NCI-H2196 (cell line): Measurements from ENCODE around the gene NHSL2.

ENCODE experiments used
- DNase-seq: peaks from one replicate; lab custom pipeline; 2025; ENCODE audit not compliant: unreplicated experiment; lab: John Stamatoyannopoulos, UW

The NHSL2 gene

DNA sequence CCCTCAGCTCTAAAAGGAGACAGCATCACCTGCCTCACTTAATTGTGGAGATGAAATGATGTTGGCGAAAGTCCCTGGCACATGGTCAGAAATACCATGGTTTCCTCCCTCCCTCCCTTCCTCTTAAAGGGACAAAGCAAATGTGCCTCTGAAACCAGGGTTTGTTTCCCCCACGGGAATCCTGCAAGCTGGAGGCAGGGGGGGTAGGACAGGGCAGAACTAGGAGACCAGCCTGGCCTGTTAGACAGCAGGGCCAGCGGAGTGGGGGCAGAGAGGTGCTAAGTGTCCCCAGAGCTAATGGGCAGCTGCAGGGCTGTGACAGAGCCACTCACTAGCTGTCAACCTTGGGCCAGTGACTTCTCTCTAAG is 215.4 kb downstream of the NHSL2 start:
- DNase-seq, result no peak

DNA sequence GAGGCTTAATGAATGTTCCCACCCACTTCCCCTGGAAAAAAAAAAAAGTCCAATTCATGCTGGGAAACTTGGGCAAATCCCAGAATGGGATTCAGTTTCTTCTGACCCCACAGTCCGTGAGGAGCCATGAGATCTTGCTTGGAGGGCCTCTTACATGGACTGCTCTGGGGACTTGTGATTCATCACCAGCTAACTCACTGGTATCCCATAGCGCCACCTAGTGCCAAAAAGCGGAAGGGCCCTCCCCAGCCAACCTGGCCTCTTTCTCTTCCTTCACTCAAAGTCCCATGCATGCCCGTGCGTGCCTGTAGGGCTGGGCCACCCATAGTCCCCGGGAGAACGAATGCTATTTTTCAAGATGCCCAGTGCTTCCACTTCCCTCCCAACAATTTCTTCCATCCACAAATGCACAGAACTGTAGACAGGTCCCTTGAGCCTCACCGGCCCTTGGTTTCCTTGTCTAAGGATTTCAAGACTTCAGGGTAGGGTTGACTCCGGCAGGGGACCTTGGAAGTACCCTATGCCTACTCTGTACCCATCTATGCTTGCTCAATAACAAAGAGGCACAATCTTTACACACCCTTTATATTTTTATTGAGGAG is 216.0 kb downstream of the NHSL2 start:
- peak; percentile 67 for DNase-seq

DNA sequence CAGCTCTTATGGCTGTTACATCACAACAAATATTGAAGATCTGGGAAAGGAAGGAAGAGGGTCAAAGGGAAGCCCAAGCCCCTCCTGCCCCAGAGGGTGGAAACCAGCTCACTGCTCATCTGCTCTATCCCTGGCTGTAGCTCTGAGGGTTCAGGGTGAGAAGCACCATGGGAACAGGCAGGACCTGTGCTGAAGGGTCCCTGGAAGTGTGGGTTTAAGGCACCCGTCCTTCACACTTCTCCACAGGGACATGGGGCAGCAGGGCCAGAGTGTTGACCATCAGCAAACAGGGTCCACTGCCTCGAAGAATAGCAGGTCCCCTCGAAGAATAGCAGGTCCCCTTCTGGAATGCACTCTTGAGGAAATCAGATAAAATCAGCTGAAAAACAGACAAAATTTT is 216.7 kb downstream of the NHSL2 start:
- DNase-seq, result no peak

DNA sequence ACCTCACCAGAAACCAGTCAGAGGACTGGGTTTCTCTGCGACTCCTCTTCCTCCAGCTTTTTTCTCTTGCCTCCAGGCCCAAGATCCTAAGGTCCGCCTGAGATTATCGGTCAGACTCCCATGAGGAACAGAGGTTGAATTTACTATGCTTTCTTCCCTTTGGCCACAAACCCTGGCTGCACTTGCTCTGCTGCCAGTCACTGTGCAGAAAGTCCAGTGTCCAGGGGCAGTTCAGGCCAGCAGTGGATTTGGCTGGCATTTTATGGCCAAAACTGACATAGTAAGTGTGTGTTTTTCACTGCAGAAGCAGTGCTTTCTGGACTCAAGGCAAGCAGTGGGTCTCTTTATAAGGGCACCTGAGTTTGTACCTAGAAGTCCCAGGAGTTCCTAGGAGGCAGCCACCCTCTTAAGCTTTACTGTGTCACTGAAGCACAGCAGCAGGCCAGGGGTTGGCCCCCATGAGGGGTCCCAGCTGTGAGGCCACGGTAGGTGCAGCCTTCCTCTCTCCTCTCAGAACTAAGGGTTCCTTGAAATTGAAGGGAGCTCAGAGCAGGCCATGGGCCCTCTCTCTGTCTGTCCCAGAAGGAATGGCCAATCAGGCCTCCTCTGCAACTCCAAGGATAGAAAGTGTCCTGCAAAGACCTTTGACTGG is 217.7 kb downstream of the NHSL2 start:
- no peak for DNase-seq

DNA sequence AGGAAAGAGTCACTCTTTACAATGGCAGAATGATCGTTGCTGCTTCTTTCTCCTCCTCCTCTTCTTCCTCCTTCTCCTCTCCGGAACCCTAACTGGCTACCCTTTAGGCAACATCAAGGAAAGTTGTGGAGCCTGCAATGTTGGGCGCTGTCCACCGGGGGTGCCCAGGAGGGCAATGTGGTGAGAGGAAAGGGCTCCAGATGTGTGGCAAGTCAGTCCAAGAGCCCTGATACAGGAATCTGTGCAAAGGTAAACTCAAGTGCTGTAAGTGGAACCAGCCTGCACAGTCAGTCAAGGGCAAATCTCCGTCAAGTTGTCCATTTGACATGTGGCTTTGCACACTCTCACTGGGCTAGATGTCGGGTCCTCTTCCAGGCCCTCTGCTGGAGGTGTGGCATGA is 218.2 kb downstream of the NHSL2 start:
- peak; percentile 17 for DNase-seq

DNA sequence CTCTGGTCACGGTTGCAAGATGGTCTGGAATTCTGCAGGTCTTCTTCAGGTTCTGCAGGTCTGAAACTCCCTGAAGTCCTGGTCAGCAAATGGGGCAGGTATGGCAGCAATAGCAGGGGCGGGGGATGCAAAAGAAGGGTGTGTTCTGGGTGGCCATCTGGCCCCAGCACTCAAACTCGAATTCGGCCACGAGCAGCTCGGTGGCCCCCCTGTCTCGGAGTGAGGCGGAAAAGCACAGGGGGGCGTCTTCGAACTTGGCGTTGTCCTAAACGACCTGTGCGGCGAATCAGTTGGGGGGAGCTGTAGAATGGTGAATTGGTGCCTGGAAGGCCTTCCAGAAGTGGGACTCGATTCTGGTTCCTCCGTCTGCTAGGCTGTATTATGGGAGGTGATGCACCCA is 219.0 kb downstream of the NHSL2 start:
- DNase-seq, result no peak

DNA sequence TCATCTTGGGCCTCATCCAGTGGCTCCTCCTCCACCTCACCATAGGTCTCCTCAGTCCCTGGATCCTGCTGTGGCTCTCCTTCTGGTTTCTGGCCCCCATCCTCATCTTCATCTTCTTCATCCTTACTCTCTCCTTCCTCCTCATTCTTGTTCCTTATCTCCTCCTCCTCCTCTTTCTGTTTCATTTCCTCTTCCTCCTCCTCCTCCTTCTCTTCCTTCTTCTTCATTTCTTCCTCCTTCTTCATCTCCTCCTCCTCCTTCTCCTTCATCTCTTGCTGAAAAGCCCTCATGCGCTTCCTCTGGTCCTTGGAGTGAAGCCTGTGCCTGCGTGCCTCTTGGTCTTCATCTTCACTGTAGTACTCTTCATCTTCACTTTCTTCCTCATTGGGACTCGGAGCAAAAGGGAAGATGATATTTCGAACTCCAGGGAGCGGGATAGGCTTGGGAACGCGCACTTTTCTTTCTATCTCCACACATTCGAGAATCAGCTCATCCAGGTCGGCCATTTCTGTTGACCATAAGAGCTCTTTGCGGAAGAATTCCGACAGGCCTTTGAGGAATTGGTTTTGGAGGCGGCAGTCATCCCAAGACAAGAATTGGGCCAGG is 219.6 kb downstream of the NHSL2 start:
- DNase-seq, result no peak

DNA sequence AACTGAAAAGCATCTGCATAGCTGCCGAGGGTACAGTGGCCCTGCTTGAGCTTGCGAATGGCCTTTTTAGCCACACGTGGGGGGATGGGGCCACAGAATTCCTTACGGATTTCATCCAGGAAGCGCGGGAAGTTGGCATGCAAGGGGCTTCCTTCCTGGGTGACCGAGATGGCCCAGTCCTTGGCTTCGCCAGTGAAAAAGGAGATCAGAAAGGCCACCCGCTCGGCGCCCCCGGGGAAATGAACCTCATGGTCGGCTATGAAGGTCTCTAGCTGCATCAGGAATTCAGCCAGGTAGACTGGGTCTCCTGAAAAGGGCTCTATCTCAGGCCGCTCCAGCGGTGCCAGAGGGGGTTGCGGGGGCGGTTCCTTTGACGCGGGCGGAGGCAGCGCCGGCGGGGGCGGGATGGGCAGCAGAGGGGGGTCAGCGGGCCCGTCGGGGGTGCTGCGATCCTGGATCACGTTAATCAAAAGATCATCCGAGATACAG is 220.2 kb downstream of the NHSL2 start:
- no peak for DNase-seq

DNA sequence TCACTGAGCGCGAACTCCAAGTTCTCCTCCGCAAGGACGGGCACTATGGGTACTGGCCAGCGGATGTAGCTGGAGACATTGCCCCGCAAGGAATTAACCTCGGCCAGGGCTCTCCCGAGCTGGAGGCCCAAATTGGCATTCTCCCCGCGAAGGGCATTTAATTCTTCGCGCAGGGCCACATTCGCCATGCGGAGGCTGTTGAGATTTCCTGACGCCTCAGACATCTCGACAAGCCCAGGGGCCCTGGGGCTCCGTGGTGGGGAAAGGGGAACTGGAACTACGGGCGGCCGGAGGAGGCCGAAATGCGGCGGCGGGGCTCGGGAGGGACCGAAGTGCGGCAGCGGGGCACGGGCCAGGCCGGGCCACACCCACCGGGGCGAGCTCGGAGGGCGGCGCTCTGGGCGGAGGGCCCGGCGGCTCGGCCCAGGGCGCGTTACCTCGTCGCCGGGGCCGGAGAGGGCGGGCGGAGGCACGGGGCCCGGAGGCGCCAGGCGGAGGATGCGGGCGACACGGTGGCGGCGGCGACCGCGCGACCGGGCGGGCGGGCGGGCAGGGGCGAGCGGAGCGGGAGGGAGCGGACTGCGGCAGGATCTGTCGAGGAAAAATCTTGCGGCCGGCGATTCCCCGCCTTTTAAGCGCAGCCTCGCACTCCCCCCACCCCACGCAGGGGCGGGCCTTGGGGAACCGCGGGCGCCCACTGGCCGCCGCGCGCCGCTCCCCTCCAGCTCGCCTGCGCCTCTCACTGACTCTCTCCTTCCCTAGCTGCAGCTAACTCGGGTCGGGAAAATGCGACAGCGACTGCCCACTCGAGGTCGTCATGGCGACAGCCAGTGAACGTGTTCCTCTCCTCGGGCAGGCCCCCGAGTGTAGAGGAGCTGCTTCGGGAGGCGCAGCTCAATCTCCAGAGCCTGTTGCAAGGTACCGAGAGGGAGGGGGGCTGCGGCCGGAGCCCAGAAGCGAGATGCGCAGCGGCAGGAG is 221.0 kb downstream of the NHSL2 start, which contains the start of gene RTL5:
Gene RTL5, minus strand, starts transcription at position 599 of the 978 bp plus-strand sequence.
- peak; percentile 80 for DNase-seq

DNA sequence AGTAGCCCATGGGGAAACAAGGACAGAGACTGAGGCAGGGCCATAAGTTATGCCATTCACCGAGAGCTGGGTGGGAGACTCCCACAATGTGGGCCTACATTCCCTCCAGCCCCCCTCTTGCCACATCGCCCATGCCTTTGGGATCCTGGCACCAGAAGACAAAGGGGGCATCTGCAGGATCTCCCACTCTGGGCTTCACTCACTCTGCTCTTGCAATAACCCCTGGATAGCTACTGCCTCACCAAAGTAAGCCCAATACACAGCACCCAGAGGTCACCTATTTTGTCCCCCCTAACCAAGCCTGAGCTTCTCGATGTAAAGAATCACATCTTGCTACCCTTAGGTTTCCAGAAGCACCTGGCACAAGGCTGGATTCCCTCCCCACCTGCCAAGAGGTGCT is 221.8 kb downstream of the NHSL2 start:
- no peak for DNase-seq

DNA sequence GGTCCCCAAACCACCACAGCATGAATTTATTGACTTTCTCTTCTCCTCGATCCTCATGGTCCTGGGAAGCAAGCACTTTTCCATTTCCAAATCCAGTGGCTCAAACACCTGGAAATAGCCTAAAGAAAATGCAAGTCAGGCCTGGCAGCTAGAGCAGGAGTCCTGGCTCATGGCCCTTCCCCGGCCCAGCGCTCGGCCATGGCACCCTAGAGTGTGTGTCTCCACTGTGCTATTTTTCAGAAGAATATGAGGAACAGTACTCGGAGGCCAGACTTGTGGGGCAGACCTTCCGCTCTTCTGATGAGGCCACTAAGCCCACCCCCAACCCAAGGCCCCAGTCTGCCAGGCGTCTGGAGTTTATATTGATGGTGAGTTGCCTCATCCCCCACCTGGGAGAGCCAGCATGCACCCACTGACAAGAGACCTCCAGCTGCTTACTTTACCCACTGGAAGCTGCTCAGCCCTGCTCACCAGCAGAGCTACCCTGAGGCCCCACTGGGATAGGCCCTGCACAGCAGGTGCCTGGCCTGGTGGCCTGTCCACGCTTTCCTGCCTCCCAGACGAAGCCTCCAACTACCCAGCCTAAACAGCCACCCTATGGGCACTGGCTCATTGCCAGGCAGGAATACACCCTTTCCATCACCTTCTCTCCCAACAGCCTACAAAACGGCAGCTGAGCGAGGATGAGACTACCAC is 223.4 kb downstream of the NHSL2 start:
- no peak for DNase-seq

DNA sequence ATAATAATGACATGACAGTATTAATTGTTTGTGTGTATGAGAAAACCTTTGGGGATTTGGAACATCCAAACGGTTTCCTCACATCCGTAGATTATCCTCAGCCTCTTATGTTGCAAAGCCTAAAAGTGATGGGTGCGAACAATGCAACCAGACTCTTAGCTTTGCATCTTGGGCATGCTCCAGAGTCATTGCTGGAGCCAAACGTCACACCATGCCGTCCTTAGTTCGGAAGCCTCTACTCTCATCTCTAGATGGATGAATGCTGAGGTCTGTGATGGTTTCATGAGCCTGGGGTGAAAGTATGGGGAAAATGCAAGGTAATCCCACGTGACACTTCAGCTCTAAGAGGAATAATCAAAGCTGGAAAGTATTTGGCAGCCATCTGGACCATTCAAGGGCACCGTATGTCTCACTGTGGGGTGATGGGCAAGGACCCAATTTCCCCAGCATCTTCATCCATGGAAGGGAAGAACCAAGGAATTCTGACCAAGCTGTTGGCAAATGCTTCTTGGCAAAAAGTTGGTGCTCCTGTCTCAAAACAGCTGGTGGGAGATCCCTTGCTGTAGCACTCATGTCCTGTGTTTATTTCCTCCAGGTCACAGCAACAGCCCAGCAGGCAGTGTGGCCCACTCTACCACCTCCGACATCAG is 227.3 kb downstream of the NHSL2 start:
- DNase-seq, result no peak

DNA sequence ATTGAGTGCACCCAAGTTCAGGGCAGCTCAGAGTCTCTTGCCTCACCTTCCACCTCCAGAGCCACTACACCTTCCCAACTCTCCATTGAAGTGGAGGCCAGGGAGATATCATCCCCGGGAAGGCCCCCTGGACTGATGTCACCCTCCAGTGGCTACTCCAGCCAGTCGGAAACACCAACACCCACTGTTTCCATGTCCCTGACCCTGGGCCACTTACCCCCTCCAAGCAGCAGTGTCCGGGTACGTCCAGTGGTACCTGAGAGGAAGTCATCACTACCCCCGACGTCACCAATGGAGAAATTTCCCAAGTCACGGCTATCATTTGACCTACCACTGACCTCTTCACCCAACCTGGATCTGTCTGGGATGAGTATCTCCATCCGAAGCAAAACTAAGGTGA is 228.9 kb downstream of the NHSL2 start:
- no peak for DNase-seq

DNA sequence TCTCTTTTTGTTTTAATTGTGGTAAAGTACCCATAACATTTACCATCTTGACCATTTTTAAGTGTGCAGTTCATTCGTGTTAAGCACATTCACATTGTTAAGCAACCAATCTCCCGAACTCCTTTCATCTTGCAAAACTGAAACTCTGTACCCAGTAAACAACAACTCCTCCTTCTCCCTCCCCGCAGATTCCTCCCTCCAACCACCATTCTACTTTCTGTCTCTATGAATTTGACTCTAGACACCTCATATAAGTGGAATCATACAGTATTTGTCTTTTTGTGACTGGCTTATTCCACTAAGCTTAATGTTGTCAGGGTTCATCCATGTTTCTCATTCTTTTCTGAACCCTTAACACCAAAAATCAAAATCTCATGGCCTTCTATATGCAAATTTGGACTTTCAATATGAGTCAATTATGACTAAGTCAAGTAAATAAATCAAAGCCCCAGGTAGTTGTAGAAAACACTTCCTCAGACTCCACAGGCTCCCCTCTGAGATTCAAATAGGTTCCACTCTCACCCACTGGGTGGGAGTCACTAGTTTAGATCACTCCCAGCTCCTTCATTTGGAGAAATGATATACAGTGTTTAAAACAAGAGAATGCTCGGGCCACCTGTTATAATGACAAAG is 230.8 kb downstream of the NHSL2 start:
- DNase-seq, result no peak

DNA sequence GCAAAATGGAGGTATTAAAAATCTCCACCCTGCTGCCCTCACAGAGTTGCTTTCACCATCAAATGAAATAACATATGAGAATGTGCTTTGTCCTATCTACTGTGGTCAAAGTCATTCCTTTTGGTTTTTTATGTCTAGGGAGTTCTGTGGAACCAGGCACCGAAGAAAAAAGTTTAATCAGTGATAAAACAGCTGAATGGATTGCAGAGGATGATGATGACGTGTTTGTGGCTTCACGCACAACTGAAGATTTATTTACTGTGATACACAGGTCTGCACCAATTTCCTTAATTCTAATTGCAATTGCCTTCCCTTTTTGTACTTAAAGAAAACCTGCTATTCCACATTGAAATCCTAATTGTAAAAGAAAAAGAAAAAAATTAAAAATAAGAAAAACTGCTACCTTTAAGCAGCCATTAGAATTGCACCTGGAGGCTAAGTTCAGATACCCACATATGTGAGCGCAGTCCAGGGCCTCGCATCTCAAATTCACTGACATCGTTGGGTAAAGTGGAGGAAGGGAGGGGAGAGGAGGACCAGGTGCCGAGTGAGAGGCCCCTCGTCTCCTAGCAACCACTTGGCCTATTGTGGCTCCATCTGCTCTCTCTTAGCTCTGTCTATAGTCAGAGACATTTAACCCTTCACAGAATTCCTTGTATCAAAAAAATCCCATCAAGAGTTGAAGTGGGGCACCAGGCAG is 231.6 kb downstream of the NHSL2 start:
- peak; percentile 72 for DNase-seq

DNA sequence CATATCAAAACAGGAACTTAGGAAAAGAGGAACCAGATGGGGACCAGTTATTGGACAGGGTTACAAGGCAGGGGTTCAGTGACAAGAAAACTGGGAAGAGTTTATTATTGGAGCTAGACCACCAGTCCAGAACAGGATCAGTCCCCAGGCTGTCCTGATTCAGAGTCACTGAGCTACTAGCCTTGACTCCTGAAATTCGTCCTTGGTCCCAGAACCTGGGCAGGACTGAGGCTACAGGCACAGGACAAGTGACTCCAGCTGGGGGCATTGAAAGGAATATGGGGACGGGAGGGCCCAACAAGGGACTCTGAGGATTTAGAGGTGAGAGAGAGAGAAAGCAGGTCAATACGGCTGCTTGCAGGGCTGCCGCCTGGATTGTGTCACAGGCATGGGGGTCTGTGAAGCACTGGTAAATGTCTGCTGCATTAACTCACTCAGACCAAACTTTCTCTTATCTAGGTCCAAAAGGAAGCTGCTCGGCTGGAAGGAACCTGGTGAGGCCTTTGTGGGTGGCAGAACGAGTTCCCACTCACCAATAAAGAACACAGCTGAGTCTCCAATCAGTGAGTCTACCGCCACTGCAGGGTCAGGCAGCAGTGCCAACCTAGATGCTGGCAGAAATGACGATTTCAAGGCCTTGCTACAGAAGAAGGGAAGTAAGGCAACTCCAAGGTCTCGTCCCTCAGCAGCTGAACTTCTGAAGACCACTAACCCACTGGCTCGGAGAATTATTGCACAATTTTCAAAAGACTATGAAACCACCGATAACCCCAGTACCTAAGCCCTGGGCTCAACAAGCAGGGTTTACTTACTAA is 232.4 kb downstream of the NHSL2 start:
- DNase-seq, result no peak

DNA sequence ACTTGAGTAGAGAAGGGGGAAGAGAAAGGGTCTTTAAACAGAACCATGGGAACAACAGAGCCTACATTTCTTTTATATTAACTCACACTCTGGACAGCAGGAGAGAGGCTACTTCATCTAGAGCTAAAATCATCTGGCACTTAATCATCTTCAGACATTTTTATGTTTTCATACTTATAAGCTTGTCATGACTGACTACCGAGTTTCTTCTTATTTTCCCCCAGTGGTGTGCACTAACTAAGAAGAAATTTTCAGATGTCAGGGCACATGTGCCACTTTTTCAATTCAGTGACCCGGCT is 232.9 kb downstream of the NHSL2 start:
- DNase-seq, result no peak

DNA sequence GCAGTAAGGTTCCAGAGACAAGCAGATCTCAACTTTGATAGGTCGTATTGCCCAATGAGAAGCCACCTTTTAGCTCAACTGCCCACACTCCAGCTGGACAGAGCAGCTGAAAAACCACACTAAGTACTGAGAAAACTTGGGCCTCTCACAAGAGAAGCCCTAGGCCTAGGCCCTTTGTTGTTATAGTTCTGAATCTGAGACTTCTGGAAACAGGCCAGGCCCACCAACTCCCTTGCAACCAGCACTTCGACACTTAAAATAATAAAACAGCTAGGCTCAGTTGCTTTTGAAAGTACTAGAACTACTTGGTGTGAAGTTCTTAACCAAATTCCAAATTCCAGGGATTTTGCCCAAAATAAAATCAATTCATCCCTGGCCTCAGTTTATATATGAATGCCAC is 234.5 kb downstream of the NHSL2 start:
- no peak for DNase-seq

DNA sequence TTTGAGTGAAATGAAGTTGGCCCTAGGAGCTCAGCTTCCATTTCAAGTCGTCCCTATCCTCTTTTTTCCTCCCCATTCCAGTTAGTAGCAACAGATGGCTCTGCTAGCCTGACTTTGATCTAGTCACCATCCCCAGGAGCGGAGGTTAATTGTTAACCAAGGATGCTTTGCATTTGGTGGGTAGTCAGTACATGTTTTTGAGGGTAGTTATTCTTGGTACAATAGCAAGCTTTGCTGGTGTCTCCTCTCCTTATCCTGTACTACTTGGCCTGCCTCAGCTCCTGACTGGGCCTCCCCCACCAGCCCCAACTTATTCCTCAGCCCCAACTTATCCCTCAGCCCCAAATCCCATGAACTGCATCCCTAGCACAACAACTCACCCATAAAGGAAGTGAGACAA is 235.9 kb downstream of the NHSL2 start:
- DNase-seq, result no peak
